H7 (cell line): ENCODE data around the gene PPEF1. TPM values are rescaled to one million over a fixed set of nuclear protein-coding genes. Genes with fewer than 3 reads are reported as not detected.
"Not testable (repeated sequence)": the region's sequence is repeated elsewhere in the genome, so short reads cannot be mapped to it uniquely, and the experiment has no call there.

Source experiments
- DNase-seq: peaks from one replicate; pipeline ENCODE4 v3.0.0; 2012
- H3K27me3 ChIP-seq: 2 replicates; pipeline ENCODE4 v1.6.0; 2011; ENCODE audit warnings: mild to moderate bottlenecking, low read length; ENCODE audit not compliant: control insufficient read depth, insufficient read depth
- H3K36me3 ChIP-seq: replicated peaks from 2 replicates; pipeline ENCODE4 v1.5.1; 2011; ENCODE audit warnings: low read length; ENCODE audit not compliant: control insufficient read depth, insufficient read depth
- H3K4me3 ChIP-seq: 2 replicates; pipeline ENCODE4 v1.5.1; 2011; ENCODE audit warnings: low read depth, mild to moderate bottlenecking, control low read depth, low read length, moderate library complexity; ENCODE audit not compliant: insufficient read depth
- total RNA-seq: library from RNA; depleted of rRNA; stranded (reverse); fragments of >200 nt; shearing (Covaris generic); gene quantifications from 2 replicates; pipeline ENCODE4 v1.2.3, GENCODE V29; 2014

The PPEF1 gene
- total RNA-seq, 1 experiment from 2014 or later, result 0.10 TPM

- Histone ChIP-seq H3K4me3 (no peak overlapping the region), H3K27me3 (no peaks in the 10 kb centered on the region), H3K36me3 (no peaks in the 10 kb centered on the region)
- no peak for DNase-seq
Measured at GRCh38 chrX:18733287-18733686, 25.8 kb downstream of the PPEF1 start.

- not testable (repeated sequence) for H3K36me3 ChIP-seq, DNase-seq, H3K4me3 ChIP-seq, H3K27me3 ChIP-seq
Measured at GRCh38 chrX:18739609-18740008, 32.2 kb downstream of the PPEF1 start.

- no peak for DNase-seq
- no peak overlapping the region for H3K4me3 ChIP-seq
- no peaks in the 10 kb centered on the region for H3K27me3 ChIP-seq
- no peaks in the 10 kb centered on the region for H3K36me3 ChIP-seq
Measured at GRCh38 chrX:18748499-18748898, 41.1 kb downstream of the PPEF1 start.

- DNase-seq, result no peak
- H3K36me3 ChIP-seq, result no peaks in the 10 kb centered on the region
- H3K4me3 ChIP-seq, result no peak overlapping the region
- H3K27me3 ChIP-seq, result no peaks in the 10 kb centered on the region
Measured at GRCh38 chrX:18753631-18754030, 46.2 kb downstream of the PPEF1 start.

- DNase-seq, result no peak
- no peaks in the 10 kb centered on the region for H3K27me3 ChIP-seq
- H3K4me3 ChIP-seq, result no peak overlapping the region
- H3K36me3 ChIP-seq, result no peaks in the 10 kb centered on the region
Measured at GRCh38 chrX:18755651-18756050, 48.2 kb downstream of the PPEF1 start.

- no peak for DNase-seq
- Histone ChIP-seq H3K27me3 (no peaks in the 10 kb centered on the region), H3K4me3 (no peak overlapping the region), H3K36me3 (no peaks in the 10 kb centered on the region)
Measured at GRCh38 chrX:18757956-18758932, 50.8 kb downstream of the PPEF1 start.

GRCh38 chrX:18761750-18762149 is 54.3 kb downstream of the PPEF1 start:
- H3K36me3 ChIP-seq, result no peaks in the 10 kb centered on the region
- H3K4me3 ChIP-seq, result no peak overlapping the region
- no peak for DNase-seq
- H3K27me3 ChIP-seq, result no peaks in the 10 kb centered on the region

GRCh38 chrX:18763106-18763505 is 55.7 kb downstream of the PPEF1 start:
- H3K4me3 ChIP-seq, H3K27me3 ChIP-seq, DNase-seq, H3K36me3 ChIP-seq: not testable (repeated sequence)

GRCh38 chrX:18769364-18769763 is 61.9 kb downstream of the PPEF1 start:
- DNase-seq, result no peak
- Histone ChIP-seq H3K36me3 (no peaks in the 10 kb centered on the region), H3K4me3 (no peak overlapping the region), H3K27me3 (no peaks in the 10 kb centered on the region)

- H3K4me3 ChIP-seq, result no peak overlapping the region
- no peaks in the 10 kb centered on the region for H3K27me3 ChIP-seq
- no peaks in the 10 kb centered on the region for H3K36me3 ChIP-seq
- no peak for DNase-seq
Measured at GRCh38 chrX:18769812-18770573, 62.5 kb downstream of the PPEF1 start.

GRCh38 chrX:18789916-18790315 is 82.5 kb downstream of the PPEF1 start:
- no peak for DNase-seq
- Histone ChIP-seq H3K4me3 (no peak overlapping the region), H3K27me3 (no peaks in the 10 kb centered on the region), H3K36me3 (no peaks in the 10 kb centered on the region)

- Histone ChIP-seq H3K27me3 (no peaks in the 10 kb centered on the region), H3K36me3 (no peaks in the 10 kb centered on the region), H3K4me3 (no peak overlapping the region)
- no peak for DNase-seq
Measured at GRCh38 chrX:18792828-18793227, 85.4 kb downstream of the PPEF1 start.

GRCh38 chrX:18793601-18794089 is 86.2 kb downstream of the PPEF1 start:
- H3K27me3 ChIP-seq, result no peaks in the 10 kb centered on the region
- DNase-seq, result peak; percentile 31
- no peak overlapping the region for H3K4me3 ChIP-seq
- H3K36me3 ChIP-seq, result no peaks in the 10 kb centered on the region

GRCh38 chrX:18797141-18797540 is 89.7 kb downstream of the PPEF1 start:
- DNase-seq, result no peak
- H3K36me3 ChIP-seq, result no peaks in the 10 kb centered on the region
- no peaks in the 10 kb centered on the region for H3K27me3 ChIP-seq
- no peak overlapping the region for H3K4me3 ChIP-seq

GRCh38 chrX:18799911-18800310 is 92.5 kb downstream of the PPEF1 start:
- Histone ChIP-seq H3K4me3 (no peak overlapping the region), H3K36me3 (no peaks in the 10 kb centered on the region), H3K27me3 (no peaks in the 10 kb centered on the region)
- DNase-seq, result no peak
